Omental fat pad (tissue), 4 donors: ENCODE results near the gene RAB5B. TPM values are rescaled to one million over a fixed set of nuclear protein-coding genes. Genes with fewer than 3 reads are reported as not detected.
A peak's percentile ranks its signal among the peaks of the same experiment; 100 is the strongest.
"Not testable (repeated sequence)": the region's sequence is repeated elsewhere in the genome, so short reads cannot be mapped to it uniquely, and the experiment has no call there.

Source experiments
- ATAC-seq: fragments of 150-250 bp; one replicate; pipeline ENCODE4 v1.9.1; 2016; ENCODE audit warnings: mild to moderate bottlenecking, moderate library complexity; ENCODE audit not compliant: low FRiP score
- DNase-seq: peaks from one replicate; pipeline ENCODE4 v3.0.0-alpha.2; 2019; ENCODE audit warnings: low spot score
- total RNA-seq, 4 donors: library from RNA; depleted of rRNA; stranded (reverse); fragments of >200 nt; gene quantifications; one replicate each; pipeline ENCODE4 v1.1.0, GENCODE V29; 2016
- TF ChIP-seq, protein P1 (sequence below), 3 donors: fragments of 450-650 bp; IDR thresholded peaks; one replicate each; pipeline ENCODE4 v1.5.1; 2016 to 2017; ENCODE audit warnings: antibody characterized with exemption in 3 of 3, mild to moderate bottlenecking in 3 of 3, moderate library complexity in 2 of 3

RAB5B gene
- total RNA-seq, 4 donors from 2014 or later = 46.2 to 71.5 (median 64.8) TPM

DNA sequence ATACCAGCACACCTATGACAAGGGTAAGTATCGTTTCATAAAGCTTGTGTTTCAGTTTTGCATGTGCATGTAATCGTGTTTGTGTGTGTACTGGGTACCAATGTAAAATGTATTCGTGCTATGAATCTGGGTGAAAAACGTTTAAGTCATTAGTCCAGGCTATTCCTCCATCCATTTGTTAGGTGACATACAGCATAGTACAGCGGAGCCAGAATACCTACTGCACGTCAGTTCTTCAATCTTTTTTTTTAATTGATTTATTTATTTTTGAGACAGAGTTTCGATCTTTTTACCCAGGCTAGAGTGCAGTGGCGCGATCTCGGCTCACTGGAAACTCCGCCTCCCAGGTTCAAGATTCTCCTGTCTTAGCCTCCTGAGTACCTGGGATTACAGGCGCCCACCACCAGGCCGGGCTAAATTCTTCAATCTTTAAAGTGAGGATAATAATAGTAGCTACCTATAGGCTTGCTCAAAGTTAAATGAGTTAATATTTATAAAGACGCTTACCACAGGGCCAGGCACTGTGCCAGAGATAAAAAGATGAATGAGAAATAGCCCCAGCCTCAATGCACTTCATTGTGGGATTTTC is 67.2 kb downstream of the RAB5B start:
- no peak for DNase-seq
- no peak for ATAC-seq
- TF ChIP-seq, protein P1, sequence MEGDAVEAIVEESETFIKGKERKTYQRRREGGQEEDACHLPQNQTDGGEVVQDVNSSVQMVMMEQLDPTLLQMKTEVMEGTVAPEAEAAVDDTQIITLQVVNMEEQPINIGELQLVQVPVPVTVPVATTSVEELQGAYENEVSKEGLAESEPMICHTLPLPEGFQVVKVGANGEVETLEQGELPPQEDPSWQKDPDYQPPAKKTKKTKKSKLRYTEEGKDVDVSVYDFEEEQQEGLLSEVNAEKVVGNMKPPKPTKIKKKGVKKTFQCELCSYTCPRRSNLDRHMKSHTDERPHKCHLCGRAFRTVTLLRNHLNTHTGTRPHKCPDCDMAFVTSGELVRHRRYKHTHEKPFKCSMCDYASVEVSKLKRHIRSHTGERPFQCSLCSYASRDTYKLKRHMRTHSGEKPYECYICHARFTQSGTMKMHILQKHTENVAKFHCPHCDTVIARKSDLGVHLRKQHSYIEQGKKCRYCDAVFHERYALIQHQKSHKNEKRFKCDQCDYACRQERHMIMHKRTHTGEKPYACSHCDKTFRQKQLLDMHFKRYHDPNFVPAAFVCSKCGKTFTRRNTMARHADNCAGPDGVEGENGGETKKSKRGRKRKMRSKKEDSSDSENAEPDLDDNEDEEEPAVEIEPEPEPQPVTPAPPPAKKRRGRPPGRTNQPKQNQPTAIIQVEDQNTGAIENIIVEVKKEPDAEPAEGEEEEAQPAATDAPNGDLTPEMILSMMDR (IDR thresholded peaks at IDR 0.05) = no peak

DNA sequence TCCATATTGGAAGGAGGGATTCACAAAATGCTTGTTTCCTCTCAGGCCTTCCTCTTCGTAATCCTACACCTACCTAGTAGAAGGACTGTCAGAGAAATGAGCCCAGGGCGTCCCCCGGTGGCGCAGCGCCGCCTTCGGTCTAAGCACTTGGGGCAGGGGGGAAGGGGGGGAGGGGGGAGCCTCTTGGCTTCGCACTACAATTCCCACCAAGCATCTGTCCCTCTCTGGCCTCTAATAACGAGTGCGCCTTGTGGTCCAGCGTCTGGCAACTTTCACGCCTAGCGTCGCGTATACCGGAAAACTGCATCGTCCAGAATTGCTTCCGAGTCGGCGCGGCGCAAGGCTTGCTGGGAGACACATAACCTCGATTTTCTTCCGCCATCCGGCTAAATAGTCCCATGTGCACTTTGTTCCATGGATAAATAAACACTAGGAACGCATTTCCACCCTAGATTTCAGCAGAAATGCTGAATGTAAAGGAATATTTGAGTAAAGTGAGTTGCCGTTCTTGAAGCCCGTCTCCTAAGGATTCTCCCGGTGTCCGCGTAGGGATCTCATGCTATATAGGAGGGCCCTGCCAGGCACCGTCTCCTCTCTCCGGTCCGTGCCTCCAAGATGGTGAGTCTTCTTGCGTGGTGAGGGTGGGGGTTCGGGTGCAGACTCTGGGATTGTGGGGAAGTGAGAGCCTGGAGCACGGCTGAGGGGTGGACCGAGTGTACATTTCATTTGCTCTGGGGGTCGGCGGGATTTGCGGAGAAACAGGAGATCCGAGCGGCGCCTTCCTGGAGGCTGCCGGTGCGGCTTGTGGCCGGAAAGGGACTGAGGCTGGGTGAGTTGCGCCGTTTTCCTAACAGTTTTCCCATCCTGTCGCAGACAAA is 67.9 kb downstream of the RAB5B start, which contains the start of gene RPS26:
RPS26 (plus strand) TSS at position 367 of the 878 bp plus-strand sequence; CDS start at position 616, 249 bp downstream.
- DNase-seq (peak; percentile 84), ATAC-seq (peak; percentile 97)
- TF ChIP-seq, protein P1 (IDR thresholded peaks at IDR 0.05) = no peak

DNA sequence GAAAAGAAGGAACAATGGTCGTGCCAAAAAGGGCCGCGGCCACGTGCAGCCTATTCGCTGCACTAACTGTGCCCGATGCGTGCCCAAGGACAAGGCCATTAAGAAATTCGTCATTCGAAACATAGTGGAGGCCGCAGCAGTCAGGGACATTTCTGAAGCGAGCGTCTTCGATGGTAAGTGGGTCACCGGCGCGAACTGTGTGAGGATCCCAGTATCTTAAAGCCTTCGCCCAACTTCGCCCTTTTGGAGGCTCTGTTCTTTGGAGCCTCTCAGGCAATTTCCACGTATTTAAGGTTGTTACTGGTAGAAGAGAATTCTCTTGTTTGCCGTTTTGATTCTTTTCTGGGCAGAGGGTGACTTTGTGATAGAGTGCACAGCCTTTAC is 68.5 kb downstream of the RAB5B start:
- DNase-seq, ATAC-seq: not testable (repeated sequence)

DNA sequence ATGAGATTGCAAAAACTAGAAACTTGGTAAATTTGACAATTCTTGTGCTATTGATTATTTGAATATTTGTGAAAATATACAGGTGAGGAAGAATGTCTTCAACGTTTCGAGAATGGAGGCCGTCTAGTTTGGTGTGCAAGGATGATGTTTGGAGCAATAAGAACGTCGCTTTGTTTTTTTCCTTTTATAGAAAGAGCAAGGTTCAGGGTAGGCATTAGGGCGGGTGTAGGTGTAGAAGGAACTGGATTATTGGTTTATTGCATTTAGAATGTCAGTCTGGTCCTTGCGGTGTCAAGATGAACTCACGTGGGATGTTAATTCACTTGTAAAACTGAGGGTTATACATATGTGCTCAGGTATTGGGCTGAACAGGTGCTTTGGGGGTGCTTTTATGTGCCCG is 69.0 kb downstream of the RAB5B start:
- DNase-seq = no peak

More for the DNA sequence above, 69.0 kb downstream of the RAB5B start:
- TF ChIP-seq, protein P1 (IDR thresholded peaks at IDR 0.05) = no peak
- no peak for ATAC-seq

Other genes starting within 250 kb of the RAB5B start
- gene CD63, start 245.1 kb upstream of the RAB5B start, total RNA-seq = 1,000 to 10,000 TPM in 2 of 4 donors, 100 to 1,000 TPM in 2; 736 to 1,401 (median 892) TPM
- 1 to 10 TPM; 1.9 to 5.4 (median 2.5) TPM for gene GDF11, start 231.0 kb upstream of the RAB5B start, total RNA-seq
- 10 to 100 TPM; 43.8 to 62.7 (median 52.5) TPM for gene SARNP, start 156.4 kb upstream of the RAB5B start, total RNA-seq
- gene ORMDL2, start 156.0 kb upstream of the RAB5B start, total RNA-seq = 10 to 100 TPM; 24.6 to 34.2 (median 28.6) TPM
- gene DNAJC14, start 144.5 kb upstream of the RAB5B start, total RNA-seq = 10 to 100 TPM; 37.2 to 46.7 (median 42.3) TPM
- gene MMP19, start 131.1 kb upstream of the RAB5B start, total RNA-seq = 100 to 1,000 TPM in 3 of 4 donors, 10 to 100 TPM in 1; 35.0 to 616 (median 308) TPM
- 10 to 100 TPM; 28.2 to 37.6 (median 29.8) TPM for gene PYM1, start 46.2 kb upstream of the RAB5B start, total RNA-seq
- gene DGKA, start 42.9 kb upstream of the RAB5B start, total RNA-seq = 10 to 100 TPM; 26.0 to 57.0 (median 37.9) TPM
- gene PMEL, start 8.0 kb upstream of the RAB5B start, total RNA-seq = 1 to 10 TPM in 2 of 4 donors, under 1 TPM in 2; 0.65 to 5.2 (median 1.2) TPM
- gene CDK2, start 7.2 kb upstream of the RAB5B start, total RNA-seq = 10 to 100 TPM in 3 of 4 donors, 1 to 10 TPM in 1; 9.7 to 23.7 (median 17.5) TPM
- 10 to 100 TPM; 14.5 to 43.0 (median 22.9) TPM for gene SUOX, start 23.2 kb downstream of the RAB5B start, total RNA-seq
- gene IKZF4, start 47.0 kb downstream of the RAB5B start, total RNA-seq = 10 to 100 TPM in 1 of 4 donors, 1 to 10 TPM in 3; 4.4 to 10.3 (median 6.6) TPM
- 1,000 to 10,000 TPM in 2 of 4 donors, 100 to 1,000 TPM in 2; 482 to 1,592 (median 1,024) TPM for gene RPS26, start 67.8 kb downstream of the RAB5B start, total RNA-seq
- 1 to 10 TPM; 2.9 to 8.3 (median 7.6) TPM for gene ERBB3, start 106.1 kb downstream of the RAB5B start, total RNA-seq
- gene PA2G4, start 130.5 kb downstream of the RAB5B start, total RNA-seq = 100 to 1,000 TPM in 3 of 4 donors, 10 to 100 TPM in 1; 90.2 to 232 (median 119) TPM
- 1,000 to 10,000 TPM; 2,553 to 3,094 (median 2,929) TPM for gene RPL41, start 142.6 kb downstream of the RAB5B start, total RNA-seq
- 1 to 10 TPM; 3.5 to 5.5 (median 4.9) TPM for gene ZC3H10, start 144.2 kb downstream of the RAB5B start, total RNA-seq
- gene ESYT1, start 154.2 kb downstream of the RAB5B start, total RNA-seq = 100 to 1,000 TPM; 129 to 447 (median 345) TPM
- gene MYL6B, start 178.5 kb downstream of the RAB5B start, total RNA-seq = 10 to 100 TPM; 25.8 to 42.4 (median 31.8) TPM
- gene MYL6, start 184.3 kb downstream of the RAB5B start, total RNA-seq = 1,000 to 10,000 TPM; 2,379 to 4,265 (median 3,293) TPM
- gene SMARCC2, start 215.4 kb downstream of the RAB5B start, total RNA-seq = 100 to 1,000 TPM in 1 of 4 donors, 10 to 100 TPM in 3; 65.5 to 101 (median 82.1) TPM
- 100 to 1,000 TPM in 1 of 4 donors, 10 to 100 TPM in 3; 50.0 to 128 (median 76.2) TPM for gene RNF41, start 247.8 kb downstream of the RAB5B start, total RNA-seq